Naive B cell (primary cell): ENCODE measurements around the gene BFSP2. TPM values are rescaled to one million over a fixed set of nuclear protein-coding genes. Genes with fewer than 3 reads are reported as not detected.
"Not testable (repeated sequence)": the region's sequence is repeated elsewhere in the genome, so short reads cannot be mapped to it uniquely, and the experiment has no call there.

ENCODE experiments used
- ATAC-seq, 2 donors: fragments of 150-1000 bp; cut with Tn5 transposase; 2 replicates each; pipeline ENCODE4 v1.10.0; 2021; ENCODE audit warnings: low read depth in 2 of 2, mild to moderate bottlenecking in 2 of 2, moderate library complexity in 2 of 2
- DNase-seq: peaks from one replicate; pipeline ENCODE4 v3.0.0; 2022
- H3K27ac Mint-ChIP-seq, 6 donors: one replicate each; pipeline ENCODE4 v1.8.0; 2020 to 2022; ENCODE audit warnings: mild to moderate bottlenecking in 6 of 6, mixed read lengths in 6 of 6, moderate library complexity in 5 of 6, inconsistent platforms in 2 of 6
- H3K27me3 Mint-ChIP-seq, 3 donors: one replicate each; pipeline ENCODE4 v1.8.0; 2021 to 2022; ENCODE audit warnings: mixed read lengths in 3 of 3, mild to moderate bottlenecking in 1 of 3
- H3K36me3 Mint-ChIP-seq, 2 donors: one replicate each; pipeline ENCODE4 v1.8.0; 2020 to 2022; ENCODE audit warnings: mixed read lengths in 2 of 2, inconsistent platforms in 1 of 2, mild to moderate bottlenecking in 1 of 2
- H3K4me1 Mint-ChIP-seq, 3 donors: one replicate each; pipeline ENCODE4 v1.8.0; 2020 to 2022; ENCODE audit warnings: mixed read lengths in 3 of 3, inconsistent platforms in 1 of 3, mild to moderate bottlenecking in 1 of 3, moderate library complexity in 1 of 3
- H3K4me3 Mint-ChIP-seq, 8 donors: one replicate each; pipeline ENCODE4 v1.8.0; 2020 to 2022; ENCODE audit warnings: mild to moderate bottlenecking in 8 of 8, mixed read lengths in 8 of 8, moderate library complexity in 8 of 8, inconsistent platforms in 2 of 8
- H3K9me3 Mint-ChIP-seq, 7 donors: one replicate each; pipeline ENCODE4 v1.8.0; 2020 to 2022; ENCODE audit warnings: mixed read lengths in 7 of 7, mild to moderate bottlenecking in 5 of 7, inconsistent platforms in 2 of 7, moderate library complexity in 1 of 7
- polyA plus RNA-seq, 6 donors: library from polyadenylated mRNA; unstranded; fragments of 300-500 nt; fragmentation: Illumina TruSeq; gene quantifications; one replicate each; pipeline ENCODE4 v1.2.3, GENCODE V29; 2021; ENCODE audit warnings: low read depth in 6 of 6

The BFSP2 gene
- polyA plus RNA-seq, 6 donors from 2014 or later, result 0.94 to 3.3 (median 2.5) TPM; not detected in 2

- H3K27ac Mint-ChIP-seq, result peak overlapping the region in 3 of 6 donors; percentile 0 to 50 (median 30)
- peak; percentile 96 to 98 for ATAC-seq
- no peaks in the 10 kb centered on the region for H3K9me3 Mint-ChIP-seq
Observed at GRCh38 chr3:133506215-133506901, 106.5 kb downstream of the BFSP2 start.

DNA sequence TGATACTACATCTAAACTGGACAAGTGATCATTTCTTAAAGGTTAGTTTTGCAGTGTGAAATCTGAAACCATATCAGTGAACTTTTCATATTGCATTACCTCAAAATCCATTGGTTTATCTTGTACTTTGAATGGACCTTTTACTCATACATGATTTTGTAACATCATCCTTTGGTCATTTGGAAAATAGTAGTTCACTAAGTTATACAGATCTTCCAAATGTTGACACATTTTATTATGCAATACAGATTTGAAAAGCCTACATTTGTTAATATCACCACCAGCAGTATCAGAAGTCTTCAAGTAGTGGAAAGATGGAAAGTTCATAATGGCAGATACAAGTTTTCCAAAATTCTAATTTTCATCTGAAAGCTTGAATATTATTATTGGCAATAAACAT, 109.6 kb downstream of the BFSP2 start:
- Mint-ChIP-seq H3K36me3 (no peaks in the 10 kb centered on the region), H3K27ac (no peak overlapping the region), H3K4me1 (peaks cover 11 to 14% (median 13%) of the 10 kb centered on the region in 3 donors), H3K4me3 (no peak overlapping the region), H3K9me3 (no peaks in the 10 kb centered on the region), H3K27me3 (no peaks in the 10 kb centered on the region)
- DNase-seq, result no peak
- no peak for ATAC-seq

More at GRCh38 chr3:133506215-133506901, 106.5 kb downstream of the BFSP2 start:
- peak overlapping the region; percentile 5 to 81 (median 52) for H3K4me3 Mint-ChIP-seq
- H3K27me3 Mint-ChIP-seq, result no peaks in the 10 kb centered on the region
- peaks cover 11 to 15% (median 14%) of the 10 kb centered on the region in 3 donors for H3K4me1 Mint-ChIP-seq
- peak; percentile 36 for DNase-seq
- no peaks in the 10 kb centered on the region for H3K36me3 Mint-ChIP-seq

DNA sequence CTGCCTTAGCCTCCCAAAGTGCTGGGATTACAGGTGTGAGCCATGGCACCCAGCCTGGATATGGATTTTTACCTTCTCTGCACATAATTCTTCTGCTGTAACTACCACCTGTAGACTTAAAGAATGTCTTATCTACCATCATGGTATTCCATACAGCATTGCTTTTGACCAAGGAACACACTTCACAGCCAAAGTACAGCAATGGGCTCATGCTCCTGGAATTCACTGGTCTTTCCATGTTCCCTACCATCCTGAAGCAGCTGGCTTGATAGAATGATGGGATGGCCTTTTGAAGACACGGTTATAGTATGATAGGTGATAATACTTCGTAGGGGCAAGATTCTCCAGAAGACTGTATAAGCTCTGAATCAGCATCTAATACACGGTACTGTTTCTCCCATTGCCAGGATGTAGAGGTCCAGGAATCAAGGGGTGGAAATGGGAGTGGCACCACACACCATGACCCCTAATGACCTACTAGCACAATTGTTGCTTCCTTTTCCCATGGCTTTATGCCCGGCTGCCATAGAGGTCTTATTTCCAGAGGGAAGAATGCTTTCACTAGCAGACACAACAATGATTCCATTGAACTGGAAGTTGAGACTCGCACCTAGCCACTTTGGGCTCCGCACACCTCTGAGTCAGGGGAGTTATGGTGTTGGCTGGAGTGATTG, 112.7 kb downstream of the BFSP2 start:
- no peaks in the 10 kb centered on the region for H3K27me3 Mint-ChIP-seq
- no peak overlapping the region for H3K27ac Mint-ChIP-seq
- no peaks in the 10 kb centered on the region for H3K4me1 Mint-ChIP-seq
- no peaks in the 10 kb centered on the region for H3K36me3 Mint-ChIP-seq
- no peaks in the 10 kb centered on the region for H3K9me3 Mint-ChIP-seq
- no peak overlapping the region for H3K4me3 Mint-ChIP-seq
- DNase-seq (no peak), ATAC-seq (no peak)

- H3K4me1 Mint-ChIP-seq, result no peaks in the 10 kb centered on the region
- no peak for ATAC-seq
Observed at GRCh38 chr3:133514418-133514817, 114.6 kb downstream of the BFSP2 start.

GRCh38 chr3:133515127-133515526, 115.3 kb downstream of the BFSP2 start:
- DNase-seq (no peak), ATAC-seq (no peak)
- Mint-ChIP-seq H3K27me3 (no peaks in the 10 kb centered on the region), H3K4me3 (no peak overlapping the region), H3K4me1 (no peaks in the 10 kb centered on the region), H3K27ac (no peak overlapping the region), H3K36me3 (no peaks in the 10 kb centered on the region), H3K9me3 (no peaks in the 10 kb centered on the region)

More at GRCh38 chr3:133514418-133514817, 114.6 kb downstream of the BFSP2 start:
- Mint-ChIP-seq H3K27me3 (no peaks in the 10 kb centered on the region), H3K27ac (no peak overlapping the region), H3K9me3 (no peaks in the 10 kb centered on the region), H3K4me3 (no peak overlapping the region), H3K36me3 (no peaks in the 10 kb centered on the region)
- DNase-seq, result no peak

GRCh38 chr3:133520286-133520685, 120.4 kb downstream of the BFSP2 start:
- no peak for DNase-seq
- H3K27ac Mint-ChIP-seq, result no peak overlapping the region
- ATAC-seq, result no peak
- H3K27me3 Mint-ChIP-seq, result no peaks in the 10 kb centered on the region
- no peak overlapping the region for H3K4me3 Mint-ChIP-seq
- H3K4me1 Mint-ChIP-seq, result peaks cover 4 to 18% (median 4%) of the 10 kb centered on the region in 3 donors
- no peaks in the 10 kb centered on the region for H3K36me3 Mint-ChIP-seq
- no peaks in the 10 kb centered on the region for H3K9me3 Mint-ChIP-seq

DNA sequence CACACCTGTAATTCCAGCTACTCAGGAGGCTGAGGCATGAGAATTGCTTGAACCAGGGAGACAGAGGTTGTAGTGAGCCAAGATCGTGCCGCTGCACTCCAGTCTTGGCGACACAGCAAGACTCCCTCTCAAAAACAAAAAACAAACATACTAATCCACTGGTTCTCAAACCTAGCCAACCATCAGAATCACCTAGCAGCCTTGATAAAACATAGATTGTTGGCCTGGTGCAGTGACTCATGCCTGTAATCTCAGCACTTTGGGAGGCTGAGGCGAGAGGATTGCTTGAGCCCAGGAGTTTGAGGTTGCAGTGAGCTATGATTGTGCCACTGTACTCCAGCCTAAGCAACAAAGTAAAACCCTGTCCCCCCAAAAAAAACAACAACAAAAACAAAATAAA, 121.1 kb downstream of the BFSP2 start:
- H3K27ac Mint-ChIP-seq, ATAC-seq, H3K9me3 Mint-ChIP-seq, H3K36me3 Mint-ChIP-seq, H3K4me3 Mint-ChIP-seq, H3K27me3 Mint-ChIP-seq, DNase-seq: not testable (repeated sequence)
- H3K4me1 Mint-ChIP-seq, result peaks cover 4 to 21% (median 7%) of the 10 kb centered on the region in 3 donors

GRCh38 chr3:133521946-133522345, 122.1 kb downstream of the BFSP2 start:
- Mint-ChIP-seq H3K27ac (no peak overlapping the region), H3K4me1 (peaks cover 5 to 21% (median 7%) of the 10 kb centered on the region in 3 donors), H3K4me3 (peak overlapping the region in 1 of 8 donors; percentile 2), H3K27me3 (no peaks in the 10 kb centered on the region), H3K36me3 (no peaks in the 10 kb centered on the region), H3K9me3 (no peaks in the 10 kb centered on the region)
- DNase-seq (no peak), ATAC-seq (peak in 1 of 2 donors; percentile 32)

DNA sequence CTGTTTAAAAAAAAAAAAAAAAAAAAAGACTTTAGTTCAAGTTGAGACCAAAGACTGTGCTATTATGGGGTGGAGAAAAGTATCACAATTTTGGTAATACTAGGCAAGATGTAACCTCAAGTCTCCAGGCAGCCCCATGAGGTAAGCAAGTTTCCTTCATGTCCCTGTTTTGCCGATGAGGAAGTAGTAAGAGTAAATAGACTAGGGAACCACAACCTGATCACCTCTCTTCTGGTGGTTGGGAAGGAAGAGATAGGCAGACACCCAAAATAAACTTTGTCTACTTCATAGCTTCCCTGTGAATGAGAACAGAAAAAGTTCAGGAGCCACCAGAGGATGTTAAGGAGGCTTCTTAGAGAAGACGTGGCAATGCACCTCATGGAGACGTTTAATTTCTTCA, 123.9 kb downstream of the BFSP2 start:
- not testable (repeated sequence) for H3K36me3 Mint-ChIP-seq, H3K9me3 Mint-ChIP-seq, H3K4me3 Mint-ChIP-seq, ATAC-seq, H3K27me3 Mint-ChIP-seq, DNase-seq
- Mint-ChIP-seq H3K4me1 (peaks cover 7 to 21% (median 7%) of the 10 kb centered on the region in 3 donors), H3K27ac (peak overlapping the region in 1 of 6 donors; percentile 7)

Other genes starting within 250 kb of the BFSP2 start
- 10 to 100 TPM; 29.6 to 50.0 (median 38.7) TPM for gene CDV3, start 173.6 kb downstream of the BFSP2 start, polyA plus RNA-seq